Right kidney (tissue), 1 donor: ENCODE measurements around the gene FOXN1.

Experiments used
- DNase-seq: peaks from one replicate; pipeline ENCODE4 v3.0.0-alpha.2; 2016

The FOXN1 gene

GRCh38 chr17:28477928-28478327 is 28.2 kb upstream of the FOXN1 start:
- DNase-seq = no peak

GRCh38 chr17:28478712-28479615 is 27.2 kb upstream of the FOXN1 start:
- no peak for DNase-seq

GRCh38 chr17:28480278-28480677 is 25.9 kb upstream of the FOXN1 start:
- no peak for DNase-seq

- DNase-seq = no peak
Observed at GRCh38 chr17:28480799-28481571, 25.2 kb upstream of the FOXN1 start.

GRCh38 chr17:28482551-28483199 is 23.5 kb upstream of the FOXN1 start:
- DNase-seq = no peak

GRCh38 chr17:28484296-28484695 is 21.9 kb upstream of the FOXN1 start:
- DNase-seq = no peak

GRCh38 chr17:28485049-28485448 is 21.1 kb upstream of the FOXN1 start:
- no peak for DNase-seq

- no peak for DNase-seq
Observed at GRCh38 chr17:28487881-28488532, 18.1 kb upstream of the FOXN1 start.

GRCh38 chr17:28488533-28489276 is 17.4 kb upstream of the FOXN1 start:
- DNase-seq = no peak

- no peak for DNase-seq
Observed at GRCh38 chr17:28491286-28491685, 14.9 kb upstream of the FOXN1 start.

- no peak for DNase-seq
Observed at GRCh38 chr17:28491860-28492259, 14.3 kb upstream of the FOXN1 start.

GRCh38 chr17:28492352-28493310 is 13.5 kb upstream of the FOXN1 start:
- no peak for DNase-seq

GRCh38 chr17:28493460-28493859 is 12.7 kb upstream of the FOXN1 start:
- DNase-seq = no peak

GRCh38 chr17:28494445-28495188 is 11.5 kb upstream of the FOXN1 start:
- peak; percentile 65 for DNase-seq

GRCh38 chr17:28495635-28496034 is 10.5 kb upstream of the FOXN1 start:
- no peak for DNase-seq

- DNase-seq = no peak
Observed at GRCh38 chr17:28497931-28498330, 8.2 kb upstream of the FOXN1 start.

- no peak for DNase-seq
Observed at GRCh38 chr17:28498652-28499363, 7.3 kb upstream of the FOXN1 start.

GRCh38 chr17:28499364-28499664 is 6.8 kb upstream of the FOXN1 start:
- no peak for DNase-seq

GRCh38 chr17:28499684-28500357 is 6.3 kb upstream of the FOXN1 start:
- no peak for DNase-seq
